Measurements from ENCODE around the gene RAP2B. TPM values are rescaled to one million over a fixed set of nuclear protein-coding genes. Genes with fewer than 3 reads are reported as not detected.

Gene RAP2B
- total RNA-seq, 1 experiment from 2014 or later: 65.7 TPM

- H3K27ac Mint-ChIP-seq (ENCODE audit: unreplicated experiment): no peak overlapping the region
- peaks cover 16% of the 10 kb centered on the region for H3K4me1 Mint-ChIP-seq (ENCODE audit: low read depth, unreplicated experiment)
- TF ChIP-seq CTCF (IDR thresholded peaks at IDR 0.05; ENCODE audit: unreplicated experiment): no peak
- intact Hi-C loops (cut with micrococcal nuclease; ENCODE audit: unreplicated experiment): no loop called here
- CTCF ChIA-PET: no interaction called here
- no peaks in the 10 kb centered on the region for H3K9me3 Mint-ChIP-seq (ENCODE audit: low read depth, unreplicated experiment)
- no peaks in the 10 kb centered on the region for H3K27me3 Mint-ChIP-seq (ENCODE audit: unreplicated experiment)
- no peak overlapping the region for H3K4me3 Mint-ChIP-seq (ENCODE audit: low read depth, unreplicated experiment)
- H3K36me3 Mint-ChIP-seq (ENCODE audit: insufficient read depth, unreplicated experiment): no peaks in the 10 kb centered on the region
- no peak for DNase-seq
- BruUV-seq (replicated peaks): no TSS peak
Measured at GRCh38 chr3:153210660-153211059, 48.6 kb downstream of the RAP2B start.

DNA sequence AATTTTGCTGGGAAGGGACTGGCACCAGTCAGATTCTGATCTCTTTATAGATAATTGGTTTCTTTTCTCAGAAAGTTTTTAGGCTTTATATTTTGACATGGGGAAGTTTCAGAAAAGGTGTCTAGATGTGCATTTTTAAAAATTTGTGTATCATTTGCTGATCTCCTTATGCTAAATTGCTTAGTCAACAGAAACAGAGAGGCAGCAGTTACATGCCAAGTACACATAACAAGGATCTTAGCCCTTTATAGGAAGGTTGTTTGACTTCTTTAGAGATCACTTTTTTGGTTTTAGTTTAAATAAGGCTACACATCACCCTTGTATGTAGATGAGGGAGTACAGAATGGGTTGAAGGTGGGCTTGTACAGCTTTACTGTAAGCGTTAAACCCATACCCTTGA lies 53.5 kb downstream of the RAP2B start:
- CTCF ChIA-PET: no interaction called here
- no peak overlapping the region for H3K27ac Mint-ChIP-seq (ENCODE audit: unreplicated experiment)
- BruUV-seq (replicated peaks): no TSS peak
- H3K36me3 Mint-ChIP-seq (ENCODE audit: insufficient read depth, unreplicated experiment): no peaks in the 10 kb centered on the region
- peaks cover 2% of the 10 kb centered on the region for H3K4me1 Mint-ChIP-seq (ENCODE audit: low read depth, unreplicated experiment)
- no peak overlapping the region for H3K4me3 Mint-ChIP-seq (ENCODE audit: low read depth, unreplicated experiment)
- H3K9me3 Mint-ChIP-seq (ENCODE audit: low read depth, unreplicated experiment): no peaks in the 10 kb centered on the region
- intact Hi-C loops (cut with micrococcal nuclease; ENCODE audit: unreplicated experiment): no loop called here
- DNase-seq: no peak
- H3K27me3 Mint-ChIP-seq (ENCODE audit: unreplicated experiment): no peaks in the 10 kb centered on the region
- TF ChIP-seq CTCF (IDR thresholded peaks at IDR 0.05; ENCODE audit: unreplicated experiment): no peak

DNA sequence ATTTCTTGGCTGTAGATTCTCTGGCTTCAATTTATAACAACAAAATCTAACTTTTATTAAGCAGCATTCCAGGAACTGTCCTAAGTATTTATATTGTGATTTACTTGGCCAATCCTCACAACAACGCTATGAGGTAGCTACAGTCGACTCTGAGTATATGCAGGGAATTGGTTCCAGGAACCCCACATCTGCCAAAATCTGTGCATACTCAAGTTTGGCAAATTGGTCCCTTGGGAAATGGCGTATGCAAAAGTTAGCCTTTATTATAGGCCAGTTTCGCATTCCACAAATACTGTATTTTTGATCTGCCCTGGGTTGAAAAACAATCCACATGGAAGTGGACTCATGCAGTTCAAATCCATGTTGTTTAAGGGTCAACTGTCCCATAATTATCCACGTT lies 53.9 kb downstream of the RAP2B start:
- intact Hi-C loops (cut with micrococcal nuclease; ENCODE audit: unreplicated experiment): no loop called here
- TF ChIP-seq CTCF (IDR thresholded peaks at IDR 0.05; ENCODE audit: unreplicated experiment): no peak
- Mint-ChIP-seq H3K4me3 (ENCODE audit: low read depth, unreplicated experiment) (no peak overlapping the region), H3K9me3 (ENCODE audit: low read depth, unreplicated experiment) (no peaks in the 10 kb centered on the region), H3K27ac (ENCODE audit: unreplicated experiment) (no peak overlapping the region), H3K36me3 (ENCODE audit: insufficient read depth, unreplicated experiment) (no peaks in the 10 kb centered on the region), H3K27me3 (ENCODE audit: unreplicated experiment) (no peaks in the 10 kb centered on the region), H3K4me1 (ENCODE audit: low read depth, unreplicated experiment) (no peaks in the 10 kb centered on the region)
- BruUV-seq (replicated peaks): no TSS peak
- CTCF ChIA-PET: no interaction called here
- DNase-seq: no peak

GRCh38 chr3:153216928-153217327 lies 54.9 kb downstream of the RAP2B start:
- no peak overlapping the region for H3K4me3 Mint-ChIP-seq (ENCODE audit: low read depth, unreplicated experiment)
- no peaks in the 10 kb centered on the region for H3K36me3 Mint-ChIP-seq (ENCODE audit: insufficient read depth, unreplicated experiment)
- no peak for DNase-seq
- no TSS peak for BruUV-seq (replicated peaks)
- CTCF ChIA-PET: no interaction called here
- no peaks in the 10 kb centered on the region for H3K27me3 Mint-ChIP-seq (ENCODE audit: unreplicated experiment)
- TF ChIP-seq CTCF (IDR thresholded peaks at IDR 0.05; ENCODE audit: unreplicated experiment): no peak
- H3K4me1 Mint-ChIP-seq (ENCODE audit: low read depth, unreplicated experiment): no peaks in the 10 kb centered on the region
- H3K27ac Mint-ChIP-seq (ENCODE audit: unreplicated experiment): no peak overlapping the region
- no peaks in the 10 kb centered on the region for H3K9me3 Mint-ChIP-seq (ENCODE audit: low read depth, unreplicated experiment)
- intact Hi-C loops (cut with micrococcal nuclease; ENCODE audit: unreplicated experiment): no loop called here

DNA sequence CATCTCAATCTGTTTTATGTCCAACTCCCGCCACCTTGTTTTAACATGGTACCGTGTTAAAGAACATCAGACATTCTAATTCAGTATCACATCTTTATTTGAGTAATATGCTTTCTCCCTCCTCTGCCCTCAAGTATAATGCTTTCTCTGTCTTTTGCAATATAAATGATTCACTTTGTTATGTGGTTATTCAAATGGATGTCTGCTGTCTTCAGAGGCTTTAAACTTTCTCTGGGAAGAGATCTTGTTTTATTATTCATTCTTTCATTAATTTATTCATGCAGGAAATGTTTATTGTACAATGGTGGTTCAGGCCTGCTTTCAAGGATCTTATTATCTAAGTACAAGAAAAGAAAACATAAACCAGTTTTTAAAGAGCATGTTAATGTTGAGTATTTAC lies 57.1 kb downstream of the RAP2B start:
- CTCF ChIA-PET: no interaction called here
- no TSS peak for BruUV-seq (replicated peaks)
- Mint-ChIP-seq H3K4me3 (ENCODE audit: low read depth, unreplicated experiment) (no peak overlapping the region), H3K27ac (ENCODE audit: unreplicated experiment) (no peak overlapping the region), H3K36me3 (ENCODE audit: insufficient read depth, unreplicated experiment) (no peaks in the 10 kb centered on the region), H3K9me3 (ENCODE audit: low read depth, unreplicated experiment) (no peaks in the 10 kb centered on the region), H3K27me3 (ENCODE audit: unreplicated experiment) (no peaks in the 10 kb centered on the region), H3K4me1 (ENCODE audit: low read depth, unreplicated experiment) (no peaks in the 10 kb centered on the region)
- DNase-seq: no peak
- TF ChIP-seq CTCF (IDR thresholded peaks at IDR 0.05; ENCODE audit: unreplicated experiment): no peak
- intact Hi-C loops (cut with micrococcal nuclease; ENCODE audit: unreplicated experiment): no loop called here

Data from Calu3 (cell line).